CD4-positive, alpha-beta memory T cell (primary cell): Measurements from ENCODE around the gene GNAL. TPM values are rescaled to one million over a fixed set of nuclear protein-coding genes. Genes with fewer than 3 reads are reported as not detected.

ENCODE experiments used
- CTCF ChIA-PET: fragments of 350-600 bp; sonication (Branson Sonifier 250); formaldehyde crosslinking; loops from one replicate; lab custom pipeline; 2021; ENCODE audit warnings: inconsistent platforms; ENCODE audit not compliant: partially characterized antibody; lab: Charles Lee
- POLR2A ChIA-PET: fragments of 350-600 bp; sonication (Branson Sonifier 250); formaldehyde crosslinking; loops from one replicate; lab custom pipeline; 2021; ENCODE audit not compliant: partially characterized antibody; lab: Charles Lee
- DNase-seq, 5 donors: peaks; one replicate each; pipeline versions ENCODE4 v3.0.0 to v3.0.0-alpha.2; 2020 to 2022; ENCODE audit warnings: mixed read lengths in 1 of 5
- H3K27ac ChIP-seq: one replicate; pipeline ENCODE4 v1.7.0; 2013; ENCODE audit warnings: low read depth, low read length
- H3K27me3 ChIP-seq: 2 replicates; pipeline ENCODE4 v1.7.0; 2013; ENCODE audit warnings: mild to moderate bottlenecking, low read length, moderate library complexity; ENCODE audit not compliant: insufficient read depth
- H3K36me3 ChIP-seq: 2 replicates; pipeline ENCODE4 v1.7.0; 2013; ENCODE audit warnings: mild to moderate bottlenecking, low read length, moderate library complexity; ENCODE audit not compliant: insufficient read depth
- H3K4me1 ChIP-seq: 2 replicates; pipeline ENCODE4 v1.7.0; 2013; ENCODE audit warnings: mild to moderate bottlenecking, low read length, moderate library complexity; ENCODE audit not compliant: insufficient read depth
- H3K4me3 ChIP-seq, 2 donors: one replicate each; pipeline ENCODE4 v1.7.0; 2013; ENCODE audit warnings: low read length in 2 of 2, mild to moderate bottlenecking in 1 of 2
- H3K9me3 ChIP-seq, 2 donors: one replicate each; pipeline ENCODE4 v1.7.0; 2013; ENCODE audit warnings: low read length in 2 of 2, control low read depth in 1 of 2; ENCODE audit not compliant: control insufficient read depth in 1 of 2
- H3K27ac Mint-ChIP-seq, 7 donors: one replicate each; pipeline ENCODE4 v1.8.0; 2020 to 2021; ENCODE audit warnings: mixed read lengths in 7 of 7, mild to moderate bottlenecking in 6 of 7, inconsistent platforms in 3 of 7, moderate library complexity in 3 of 7
- H3K27me3 Mint-ChIP-seq, 2 donors: one replicate each; pipeline ENCODE4 v1.8.0; 2020 to 2021; ENCODE audit warnings: mixed read lengths in 2 of 2
- H3K36me3 Mint-ChIP-seq, 2 donors: one replicate each; pipeline ENCODE4 v1.8.0; 2020 to 2021; ENCODE audit warnings: mixed read lengths in 2 of 2, inconsistent platforms in 1 of 2, mild to moderate bottlenecking in 1 of 2
- H3K4me1 Mint-ChIP-seq, 4 donors: one replicate each; pipeline ENCODE4 v1.8.0; 2020 to 2021; ENCODE audit warnings: mixed read lengths in 4 of 4, mild to moderate bottlenecking in 1 of 4
- H3K4me3 Mint-ChIP-seq, 8 donors: one replicate each; pipeline ENCODE4 v1.8.0; 2020 to 2021; ENCODE audit warnings: mixed read lengths in 8 of 8, mild to moderate bottlenecking in 7 of 8, moderate library complexity in 6 of 8, inconsistent platforms in 3 of 8
- H3K9me3 Mint-ChIP-seq, 8 donors: one replicate each; pipeline ENCODE4 v1.8.0; 2020 to 2021; ENCODE audit warnings: mixed read lengths in 8 of 8, mild to moderate bottlenecking in 5 of 8, inconsistent platforms in 3 of 8, moderate library complexity in 1 of 8
- intact Hi-C: fragments of 100-400 bp; cut with micrococcal nuclease; formaldehyde crosslinking; loops from one replicate; pipeline ENCODE4 v1.15.1; 2023
- polyA plus RNA-seq, 2 donors: library from polyadenylated mRNA; unstranded; fragments of 300-500 nt; fragmentation: Illumina TruSeq; gene quantifications; one replicate each; pipeline ENCODE4 v1.2.3, GENCODE V29; 2021
- total RNA-seq, 2 experiments: library from RNA; stranded (reverse); gene quantifications; one replicate each; pipeline ENCODE4 v1.2.3, GENCODE V29; 2021

GNAL gene
- total and polyA plus RNA-seq, 4 experiments from 2014 or later, result 0.20 to 0.33 (median 0.26) TPM; not detected in 1

DNA sequence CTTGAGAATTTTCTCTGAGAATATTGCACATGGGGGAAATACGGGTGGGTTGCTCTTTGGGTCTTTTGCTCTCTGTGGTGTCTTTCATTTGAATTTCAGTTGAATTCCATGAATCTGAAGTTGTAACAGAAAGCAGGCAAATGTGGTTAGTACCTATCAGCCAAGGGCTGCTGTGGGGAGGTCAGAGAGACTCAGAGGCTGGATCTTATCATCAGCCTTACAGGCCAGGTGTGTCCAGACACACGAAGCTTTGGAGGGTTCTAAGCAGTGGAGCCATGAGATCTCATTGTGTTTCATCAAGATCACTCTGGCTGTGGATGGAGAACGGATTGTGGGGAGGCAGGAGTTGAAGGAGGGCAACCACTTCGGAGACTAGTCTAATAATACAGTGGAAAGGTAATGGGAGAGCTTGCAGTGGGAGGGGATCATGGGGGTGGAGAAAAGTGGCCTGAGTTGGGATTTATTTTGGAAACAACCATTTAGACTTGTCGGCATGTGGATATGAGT is 68.1 kb downstream of the GNAL start:
- no peak for DNase-seq
- H3K36me3 ChIP-seq, result no peaks in the 10 kb centered on the region
- intact Hi-C loops, result no loop called here
- Mint-ChIP-seq H3K4me3 (no peak overlapping the region), H3K4me1 (peaks cover 2 to 3% (median 2%) of the 10 kb centered on the region in 4 donors), H3K9me3 (no peaks in the 10 kb centered on the region), H3K27me3 (peaks cover 13 to 14% of the 10 kb centered on the region in 2 donors), H3K36me3 (no peaks in the 10 kb centered on the region), H3K27ac (no peak overlapping the region)
- H3K27me3 ChIP-seq, result peaks cover 2% of the 10 kb centered on the region
- no peaks in the 10 kb centered on the region for H3K9me3 ChIP-seq
- no peak overlapping the region for H3K4me3 ChIP-seq
- H3K4me1 ChIP-seq, result no peaks in the 10 kb centered on the region
- H3K27ac ChIP-seq, result no peak overlapping the region
- ChIA-PET POLR2A (no interaction called here), CTCF (no interaction called here)

DNA sequence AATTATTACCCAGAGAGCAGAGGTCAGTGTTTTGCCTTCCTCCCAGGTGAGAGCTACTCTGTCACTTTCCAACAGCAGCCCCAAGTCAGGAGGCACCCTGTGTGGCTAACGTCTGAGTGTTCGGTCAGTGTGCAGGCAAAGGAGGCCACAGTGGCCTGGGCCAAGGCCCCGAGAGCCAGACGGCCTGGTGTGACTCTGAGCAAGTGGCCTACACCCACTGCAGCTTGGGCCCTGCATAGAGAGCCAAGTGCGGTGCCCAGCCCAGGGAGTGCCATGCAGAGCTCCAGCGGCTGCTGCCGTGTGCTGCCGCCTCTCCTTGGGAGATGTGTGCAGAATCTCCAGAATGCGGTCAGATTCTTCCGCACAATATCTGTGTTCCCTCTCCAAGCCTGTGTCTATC is 70.4 kb downstream of the GNAL start:
- intact Hi-C loops, result no loop called here
- CTCF ChIA-PET, result interaction anchor here (1.0 kb wide), 1 partner anchor 23 kb away, joined by 3 read pairs; no protein-coding TSS in a partner anchor
- H3K4me1 Mint-ChIP-seq, result no peaks in the 10 kb centered on the region

DNA sequence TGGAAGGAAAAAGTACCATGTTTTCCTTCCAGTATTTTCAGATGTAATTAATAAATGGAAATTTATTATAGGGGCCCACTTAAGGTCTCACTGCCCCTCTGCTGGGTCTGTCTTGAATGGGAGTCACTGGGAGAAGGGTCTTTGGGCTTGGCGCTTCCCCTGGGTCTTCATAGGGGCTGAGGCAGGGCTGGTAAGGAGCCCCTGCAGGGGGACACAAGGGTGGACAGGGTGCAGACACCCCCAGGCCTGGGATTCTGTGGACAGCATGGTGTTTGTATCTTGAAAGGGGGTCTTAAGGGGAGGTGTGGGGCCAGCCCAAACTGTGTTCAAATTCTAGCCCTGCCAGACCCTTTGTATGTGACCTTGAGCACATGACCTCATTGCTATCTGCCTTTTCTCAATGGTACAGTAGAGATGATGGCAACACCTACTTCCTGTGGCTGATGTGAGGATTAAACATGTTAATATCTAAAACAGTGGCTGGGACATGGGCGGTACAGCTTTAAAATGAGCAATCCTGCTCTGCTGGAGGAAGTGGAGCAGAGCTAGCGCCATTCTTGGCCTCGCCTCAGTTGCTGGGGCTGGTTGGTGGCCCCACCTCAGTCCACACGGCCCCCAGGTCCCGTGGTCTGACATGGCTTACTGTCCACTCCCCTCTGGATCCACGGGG is 71.6 kb downstream of the GNAL start:
- Histone ChIP-seq H3K36me3 (no peaks in the 10 kb centered on the region), H3K9me3 (no peaks in the 10 kb centered on the region), H3K27me3 (no peaks in the 10 kb centered on the region), H3K4me3 (no peak overlapping the region), H3K4me1 (no peaks in the 10 kb centered on the region), H3K27ac (no peak overlapping the region)
- ChIA-PET CTCF (no interaction called here), POLR2A (no interaction called here)
- intact Hi-C loops, result no loop called here
- Mint-ChIP-seq H3K36me3 (no peaks in the 10 kb centered on the region), H3K27me3 (peaks cover 2 to 7% of the 10 kb centered on the region in 2 donors), H3K9me3 (no peaks in the 10 kb centered on the region), H3K4me3 (no peak overlapping the region), H3K27ac (no peak overlapping the region), H3K4me1 (no peaks in the 10 kb centered on the region)
- no peak for DNase-seq

More for the DNA sequence above, 70.4 kb downstream of the GNAL start:
- Mint-ChIP-seq H3K27me3 (peaks cover 4 to 5% of the 10 kb centered on the region in 2 donors), H3K27ac (no peak overlapping the region), H3K9me3 (no peaks in the 10 kb centered on the region), H3K4me3 (no peak overlapping the region), H3K36me3 (no peaks in the 10 kb centered on the region)
- no peaks in the 10 kb centered on the region for H3K4me1 ChIP-seq
- H3K27me3 ChIP-seq, result no peaks in the 10 kb centered on the region
- POLR2A ChIA-PET, result no interaction called here
- H3K9me3 ChIP-seq, result no peaks in the 10 kb centered on the region
- no peak overlapping the region for H3K27ac ChIP-seq
- no peak overlapping the region for H3K4me3 ChIP-seq
- no peak for DNase-seq
- no peaks in the 10 kb centered on the region for H3K36me3 ChIP-seq

- Mint-ChIP-seq H3K36me3 (no peaks in the 10 kb centered on the region), H3K4me3 (no peak overlapping the region), H3K27ac (no peak overlapping the region), H3K27me3 (peaks cover 0 to 7% of the 10 kb centered on the region in 2 donors), H3K9me3 (no peaks in the 10 kb centered on the region), H3K4me1 (no peaks in the 10 kb centered on the region)
- H3K4me1 ChIP-seq, result no peaks in the 10 kb centered on the region
- intact Hi-C loops, result no loop called here
- H3K4me3 ChIP-seq, result no peak overlapping the region
- H3K27ac ChIP-seq, result no peak overlapping the region
- no peaks in the 10 kb centered on the region for H3K36me3 ChIP-seq
- DNase-seq, result no peak
- CTCF ChIA-PET, result no interaction called here
- no peaks in the 10 kb centered on the region for H3K9me3 ChIP-seq
- POLR2A ChIA-PET, result no interaction called here
- no peaks in the 10 kb centered on the region for H3K27me3 ChIP-seq
Measured at GRCh38 chr18:11761553-11761952, 72.5 kb downstream of the GNAL start.

DNA sequence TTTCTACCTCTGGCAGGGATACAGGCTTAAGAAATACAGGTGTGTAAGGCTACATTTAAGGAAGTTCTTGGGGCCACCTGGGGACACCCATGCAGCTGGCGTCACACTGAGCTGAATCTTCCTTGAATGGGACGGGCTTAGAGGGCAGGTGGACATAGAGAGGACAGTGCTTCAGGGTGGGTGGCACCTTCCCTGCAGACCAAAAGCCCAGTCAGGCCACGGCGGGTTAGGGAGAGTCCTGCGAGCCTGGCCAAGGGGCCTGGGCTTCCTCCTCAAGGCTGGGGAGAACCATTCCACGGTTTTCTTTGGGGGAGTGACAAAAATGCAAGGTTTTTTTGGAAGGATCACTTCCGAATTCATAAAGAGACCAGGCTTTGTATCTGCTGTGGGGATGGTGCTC is 73.4 kb downstream of the GNAL start:
- H3K27ac Mint-ChIP-seq, result no peak overlapping the region
- H3K9me3 Mint-ChIP-seq, result no peaks in the 10 kb centered on the region
- no peak overlapping the region for H3K27ac ChIP-seq
- ChIA-PET POLR2A (no interaction called here), CTCF (no interaction called here)
- no peak for DNase-seq
- no peaks in the 10 kb centered on the region for H3K27me3 ChIP-seq
- no peaks in the 10 kb centered on the region for H3K4me1 Mint-ChIP-seq
- H3K27me3 Mint-ChIP-seq, result peaks cover 0 to 6% of the 10 kb centered on the region in 2 donors
- H3K36me3 Mint-ChIP-seq, result no peaks in the 10 kb centered on the region
- H3K36me3 ChIP-seq, result no peaks in the 10 kb centered on the region
- no peaks in the 10 kb centered on the region for H3K9me3 ChIP-seq
- H3K4me3 ChIP-seq, result no peak overlapping the region
- intact Hi-C loops, result no loop called here
- no peaks in the 10 kb centered on the region for H3K4me1 ChIP-seq
- no peak overlapping the region for H3K4me3 Mint-ChIP-seq

DNA sequence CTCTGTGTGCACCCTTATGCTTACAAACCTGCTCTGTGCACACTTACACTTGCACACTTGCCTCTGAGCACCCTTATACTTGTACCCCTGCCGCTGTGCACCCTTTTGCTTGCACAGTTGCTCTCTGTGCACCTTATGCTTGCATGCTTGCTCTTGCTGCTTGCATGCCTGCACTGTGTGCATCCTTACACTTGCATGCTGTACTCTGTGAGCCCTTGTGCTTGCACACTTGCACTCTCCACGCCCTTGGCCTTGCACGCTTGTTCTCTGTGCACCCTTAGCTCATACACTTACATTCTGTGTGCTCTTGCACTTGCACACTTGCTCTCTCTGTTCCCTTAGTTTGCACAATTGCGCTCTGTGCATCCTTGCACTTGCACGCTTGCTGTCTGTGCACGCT is 78.3 kb downstream of the GNAL start:
- Histone ChIP-seq H3K4me3 (no peak overlapping the region), H3K27me3 (no peaks in the 10 kb centered on the region), H3K4me1 (no peaks in the 10 kb centered on the region), H3K9me3 (no peaks in the 10 kb centered on the region), H3K27ac (no peak overlapping the region), H3K36me3 (no peaks in the 10 kb centered on the region)
- Mint-ChIP-seq H3K4me3 (no peak overlapping the region), H3K9me3 (no peaks in the 10 kb centered on the region), H3K27ac (no peak overlapping the region), H3K27me3 (peaks cover 4 to 7% of the 10 kb centered on the region in 2 donors), H3K4me1 (no peaks in the 10 kb centered on the region), H3K36me3 (no peaks in the 10 kb centered on the region)
- no peak for DNase-seq
- intact Hi-C loops, result no loop called here
- ChIA-PET POLR2A (no interaction called here), CTCF (no interaction called here)

GRCh38 chr18:11767935-11768334 is 78.9 kb downstream of the GNAL start:
- Histone ChIP-seq H3K27me3 (no peaks in the 10 kb centered on the region), H3K4me1 (no peaks in the 10 kb centered on the region), H3K36me3 (no peaks in the 10 kb centered on the region), H3K9me3 (no peaks in the 10 kb centered on the region), H3K4me3 (no peak overlapping the region), H3K27ac (no peak overlapping the region)
- intact Hi-C loops, result no loop called here
- peaks cover 4 to 11% of the 10 kb centered on the region in 2 donors for H3K27me3 Mint-ChIP-seq
- H3K4me3 Mint-ChIP-seq, result no peak overlapping the region
- no peak for DNase-seq
- H3K27ac Mint-ChIP-seq, result no peak overlapping the region
- no peaks in the 10 kb centered on the region for H3K4me1 Mint-ChIP-seq
- H3K9me3 Mint-ChIP-seq, result no peaks in the 10 kb centered on the region
- POLR2A ChIA-PET, result no interaction called here
- H3K36me3 Mint-ChIP-seq, result no peaks in the 10 kb centered on the region
- CTCF ChIA-PET, result no interaction called here
